Stimulated activated CD8-positive, alpha-beta memory T cell treated with anti-CD3 and anti-CD28 coated beads, Interleukin-2, amount 100 ng/mL, for 48 hours (primary cell): ENCODE data around the gene COL23A1.

Source experiments
- DNase-seq, 2 donors: peaks; one replicate each; pipeline ENCODE4 v3.0.0-alpha.2; 2020; ENCODE audit warnings: low read depth in 2 of 2

Gene COL23A1

GRCh38 chr5:178475422-178475821 lies 114.8 kb downstream of the COL23A1 start:
- DNase-seq: no peak

GRCh38 chr5:178474562-178475184 lies 115.5 kb downstream of the COL23A1 start:
- DNase-seq: no peak

GRCh38 chr5:178473854-178474253 lies 116.3 kb downstream of the COL23A1 start:
- no peak for DNase-seq

- no peak for DNase-seq
Observed at GRCh38 chr5:178472138-178472537, 118.1 kb downstream of the COL23A1 start.

GRCh38 chr5:178471711-178472110 lies 118.5 kb downstream of the COL23A1 start:
- no peak for DNase-seq

- DNase-seq: no peak
Observed at GRCh38 chr5:178470760-178471025, 119.5 kb downstream of the COL23A1 start.

- no peak for DNase-seq
Observed at GRCh38 chr5:178469975-178470759, 120.0 kb downstream of the COL23A1 start.

- no peak for DNase-seq
Observed at GRCh38 chr5:178469011-178469974, 120.9 kb downstream of the COL23A1 start.

GRCh38 chr5:178468196-178468685 lies 122.0 kb downstream of the COL23A1 start:
- DNase-seq: no peak

- DNase-seq: no peak
Observed at GRCh38 chr5:178467568-178468195, 122.5 kb downstream of the COL23A1 start.

- no peak for DNase-seq
Observed at GRCh38 chr5:178467205-178467567, 123.0 kb downstream of the COL23A1 start.

- no peak for DNase-seq
Observed at GRCh38 chr5:178466342-178466741, 123.9 kb downstream of the COL23A1 start.

GRCh38 chr5:178465861-178466288 lies 124.3 kb downstream of the COL23A1 start:
- no peak for DNase-seq

GRCh38 chr5:178465228-178465860 lies 124.8 kb downstream of the COL23A1 start:
- no peak for DNase-seq

- DNase-seq: no peak
Observed at GRCh38 chr5:178464431-178465048, 125.7 kb downstream of the COL23A1 start.

GRCh38 chr5:178463321-178464155 lies 126.7 kb downstream of the COL23A1 start:
- DNase-seq: no peak

GRCh38 chr5:178462816-178463215 lies 127.4 kb downstream of the COL23A1 start:
- no peak for DNase-seq

GRCh38 chr5:178462076-178462475 lies 128.1 kb downstream of the COL23A1 start:
- DNase-seq: no peak

GRCh38 chr5:178461004-178461730 lies 129.0 kb downstream of the COL23A1 start:
- peak; percentile 30 to 44 for DNase-seq
